Lower lobe of right lung (tissue), 2 donors: ENCODE measurements around the gene ARHGAP1. TPM values are rescaled to one million over a fixed set of nuclear protein-coding genes. Genes with fewer than 3 reads are reported as not detected.

Experiments used
- ATAC-seq, 2 donors: fragments of 200-7000 bp; cut with Tn5 transposase; one replicate each; pipeline ENCODE4 v1.9.1; 2020 to 2022; ENCODE audit warnings: mild to moderate bottlenecking in 2 of 2, moderate library complexity in 2 of 2
- DNase-seq: peaks from one replicate; pipeline ENCODE4 v3.0.0-alpha.2; 2020
- H3K27ac ChIP-seq: fragments of 200-600 bp; one replicate; pipeline ENCODE4 v1.8.0; 2022
- H3K27me3 ChIP-seq: fragments of 200-600 bp; one replicate; pipeline ENCODE4 v1.8.0; 2022; ENCODE audit warnings: low read depth
- H3K36me3 ChIP-seq: fragments of 200-600 bp; one replicate; pipeline ENCODE4 v1.8.0; 2022; ENCODE audit warnings: mild to moderate bottlenecking
- H3K4me1 ChIP-seq: fragments of 200-600 bp; one replicate; pipeline ENCODE4 v1.8.0; 2022
- H3K4me3 ChIP-seq: fragments of 200-600 bp; one replicate; pipeline ENCODE4 v1.8.0; 2022; ENCODE audit warnings: mild to moderate bottlenecking
- H3K9me3 ChIP-seq: fragments of 200-600 bp; one replicate; pipeline ENCODE4 v1.8.0; 2022
- CTCF ChIP-seq: fragments of 200-600 bp; IDR thresholded peaks from one replicate; pipeline ENCODE4 v1.8.0; 2022; ENCODE audit warnings: antibody characterized with exemption, mild to moderate bottlenecking
- intact Hi-C: fragments of 100-400 bp; cut with DNase I; formaldehyde crosslinking; loops from one replicate; pipeline ENCODE4 v1.11.0; 2022
- total RNA-seq: library from RNA; stranded (reverse); fragmentation: NEBNext Ultra II Directional; extraction: Animal tissue kit (Norgen Biotek cat#: 25700); gene quantifications from one replicate; pipeline ENCODE4 v1.2.1, GENCODE V29; 2021
- donor health status: DM: no; HTN: yes; CAD: no; lungs with severe emphysema.

ARHGAP1 gene
- total RNA-seq, 1 donor from 2014 or later = 67.4 TPM

GRCh38 chr11:46662366-46662765 lies 38.1 kb downstream of the ARHGAP1 start:
- Histone ChIP-seq H3K4me1 (no peaks in the 10 kb centered on the region), H3K36me3 (peaks cover 99% of the 10 kb centered on the region), H3K27me3 (no peaks in the 10 kb centered on the region), H3K27ac (no peak overlapping the region), H3K4me3 (no peak overlapping the region), H3K9me3 (no peaks in the 10 kb centered on the region)
- DNase-seq (no peak), ATAC-seq (no peak)
- intact Hi-C loops = no loop called here
- TF ChIP-seq CTCF = no peak

GRCh38 chr11:46661836-46662235 lies 38.6 kb downstream of the ARHGAP1 start:
- Histone ChIP-seq H3K4me3 (no peak overlapping the region), H3K27ac (no peak overlapping the region), H3K36me3 (peaks cover 99% of the 10 kb centered on the region), H3K9me3 (no peaks in the 10 kb centered on the region), H3K4me1 (no peaks in the 10 kb centered on the region), H3K27me3 (no peaks in the 10 kb centered on the region)
- no peak for DNase-seq
- no peak for TF ChIP-seq CTCF
- intact Hi-C loops = no loop called here
- no peak for ATAC-seq

- ATAC-seq = no peak
Measured at GRCh38 chr11:46659908-46660307, 40.5 kb downstream of the ARHGAP1 start.

GRCh38 chr11:46658259-46658658 lies 42.2 kb downstream of the ARHGAP1 start:
- H3K4me1 ChIP-seq = no peaks in the 10 kb centered on the region
- H3K27me3 ChIP-seq = no peaks in the 10 kb centered on the region
- intact Hi-C loops = no loop called here
- TF ChIP-seq CTCF = no peak
- H3K9me3 ChIP-seq = no peaks in the 10 kb centered on the region
- H3K36me3 ChIP-seq = peaks cover 99% of the 10 kb centered on the region
- ATAC-seq (no peak), DNase-seq (no peak)
- no peak overlapping the region for H3K4me3 ChIP-seq
- no peak overlapping the region for H3K27ac ChIP-seq

More at GRCh38 chr11:46659908-46660307, 40.5 kb downstream of the ARHGAP1 start:
- H3K36me3 ChIP-seq = peaks cover 99% of the 10 kb centered on the region
- H3K27me3 ChIP-seq = no peaks in the 10 kb centered on the region
- intact Hi-C loops = no loop called here
- no peak for TF ChIP-seq CTCF
- no peak overlapping the region for H3K27ac ChIP-seq
- DNase-seq = no peak
- H3K9me3 ChIP-seq = no peaks in the 10 kb centered on the region
- no peaks in the 10 kb centered on the region for H3K4me1 ChIP-seq
- no peak overlapping the region for H3K4me3 ChIP-seq

GRCh38 chr11:46657186-46657585 lies 43.2 kb downstream of the ARHGAP1 start:
- Histone ChIP-seq H3K36me3 (peaks cover 99% of the 10 kb centered on the region), H3K4me1 (no peaks in the 10 kb centered on the region), H3K4me3 (no peak overlapping the region), H3K9me3 (no peaks in the 10 kb centered on the region), H3K27ac (no peak overlapping the region), H3K27me3 (no peaks in the 10 kb centered on the region)
- DNase-seq (no peak), ATAC-seq (no peak)
- no peak for TF ChIP-seq CTCF
- intact Hi-C loops = no loop called here

GRCh38 chr11:46655631-46656030 lies 44.8 kb downstream of the ARHGAP1 start:
- DNase-seq = no peak
- no peak for TF ChIP-seq CTCF
- Histone ChIP-seq H3K27me3 (no peaks in the 10 kb centered on the region), H3K36me3 (peaks cover 100% of the 10 kb centered on the region), H3K4me3 (no peak overlapping the region), H3K9me3 (no peaks in the 10 kb centered on the region), H3K27ac (no peak overlapping the region), H3K4me1 (no peaks in the 10 kb centered on the region)
- intact Hi-C loops = no loop called here
- ATAC-seq = no peak
